GM10248 (cell line): ENCODE data around the gene PITPNC1.
"Not testable (repeated sequence)": the region's sequence is repeated elsewhere in the genome, so short reads cannot be mapped to it uniquely, and the experiment has no call there.

Experiments
- CTCF ChIA-PET: fragments of 300-600 bp; sonication (Branson Sonifier 250); formaldehyde crosslinking; extraction: SDS; loops from one replicate; lab custom pipeline; 2021; ENCODE audit warnings: antibody characterized with exemption; lab: Yijun Ruan, JAX
- POLR2A ChIA-PET: fragments of 350-650 bp; sonication (Branson Sonifier 250); formaldehyde crosslinking; extraction: SDS; loops from one replicate; lab custom pipeline; 2020; ENCODE audit warnings: antibody characterized with exemption; lab: Yijun Ruan, JAX
- DNase-seq: peaks from one replicate; pipeline ENCODE4 v3.0.0; 2012; ENCODE audit errors: extremely low spot score
- CTCF ChIP-seq: IDR thresholded peaks from 2 replicates; pipeline ENCODE4 v1.5.1; 2012; ENCODE audit warnings: mild to moderate bottlenecking, low read depth; ENCODE audit errors: extremely low read depth, missing control alignments, control extremely low read depth

PITPNC1 gene

DNA sequence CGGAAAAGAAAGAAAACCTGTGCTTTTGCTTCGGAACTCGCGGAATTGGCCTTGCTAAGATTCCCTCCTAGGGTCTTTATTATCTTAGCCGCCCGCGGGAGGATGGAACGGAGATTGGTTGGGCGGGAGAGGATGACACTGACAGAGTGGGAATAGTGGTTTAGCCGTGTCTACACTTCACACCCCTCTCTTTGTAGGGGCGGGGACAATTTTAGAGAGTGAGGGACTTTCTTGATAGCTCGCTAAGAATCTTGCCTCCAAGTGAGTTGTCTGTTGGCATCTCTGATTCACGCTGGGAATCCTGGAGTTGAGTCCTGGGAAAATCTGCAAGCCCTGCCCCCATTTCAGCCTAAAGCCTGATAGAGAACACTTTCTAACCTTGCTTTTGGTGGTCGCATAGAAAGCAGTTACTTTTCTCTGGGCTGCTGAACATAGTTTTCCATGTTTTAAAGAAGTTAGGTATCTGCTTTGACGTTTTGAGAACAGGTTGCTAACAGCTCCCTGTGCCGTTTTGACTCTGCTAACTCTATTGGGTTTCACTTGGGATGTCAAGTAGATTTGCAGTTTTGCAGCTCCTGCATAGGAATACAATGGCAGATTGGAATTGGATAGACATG, 341.4 kb downstream of the PITPNC1 start:
- ChIA-PET CTCF (interaction anchor here (0.7 to 2.0 kb wide), 10 partner anchors 9 to 106 kb away, joined by 3 to 13 read pairs (median 4); no protein-coding TSS in a partner anchor), POLR2A (interaction anchor here (0.9 kb wide), 1 partner anchor 61 kb away, joined by 10 read pairs; no protein-coding TSS in a partner anchor)
- no peak for TF ChIP-seq CTCF
- peak; percentile 46 for DNase-seq

DNA sequence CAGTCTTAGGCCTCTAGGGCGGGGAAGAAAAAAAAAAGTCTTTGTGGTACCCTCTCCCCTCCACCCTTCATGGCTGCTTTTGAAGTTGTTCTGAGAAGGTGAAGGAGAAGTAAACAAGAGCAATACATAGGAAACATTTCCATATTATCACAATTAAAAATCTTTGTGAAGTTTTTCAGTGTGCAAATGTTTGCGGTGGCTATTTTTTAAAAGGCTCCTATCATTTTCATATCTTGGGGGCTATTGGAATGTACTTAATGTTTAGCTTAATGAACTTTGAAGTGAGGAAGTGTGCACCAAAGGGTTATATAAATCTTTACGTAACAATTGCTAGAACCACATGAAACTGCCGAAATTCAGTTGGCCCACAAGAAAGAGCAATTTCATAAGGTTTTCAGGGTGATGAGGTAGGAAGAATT, 348.3 kb downstream of the PITPNC1 start:
- TF ChIP-seq CTCF: no peak
- ChIA-PET POLR2A (no interaction called here), CTCF (interaction anchor here (1.3 kb wide), 1 partner anchor 8 kb away, joined by 3 read pairs; no protein-coding TSS in a partner anchor)
- no peak for DNase-seq

DNA sequence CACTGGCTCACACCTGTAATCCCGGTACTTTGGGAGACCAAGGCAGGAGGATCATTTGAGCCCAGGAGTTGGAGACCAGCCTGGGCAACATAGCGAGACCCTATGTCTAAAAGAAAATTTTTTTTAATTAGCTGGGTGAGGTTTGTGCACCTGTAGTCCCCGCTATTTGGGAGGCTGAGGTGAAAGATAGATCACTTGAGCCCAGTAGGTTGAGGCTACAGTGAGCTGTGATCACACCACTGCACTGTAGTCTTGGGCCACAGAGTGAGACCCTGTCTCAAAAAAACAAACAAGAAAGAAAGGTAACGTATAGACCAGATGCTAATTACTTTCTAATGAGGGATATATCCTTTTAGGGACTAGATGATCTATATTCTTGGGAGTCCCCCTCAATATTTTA, 348.7 kb downstream of the PITPNC1 start:
- POLR2A ChIA-PET: no interaction called here
- TF ChIP-seq CTCF: no peak
- CTCF ChIA-PET: interaction anchor here (1.1 to 1.3 kb wide), 2 partner anchors 9 to 74 kb away, joined by 3 read pairs; no protein-coding TSS in a partner anchor
- no peak for DNase-seq

GRCh38 chr17:67727152-67728039, 350.3 kb downstream of the PITPNC1 start:
- POLR2A ChIA-PET: interaction anchor here (0.6 kb wide), 1 partner anchor 1578 kb away, joined by 5 read pairs; no protein-coding TSS in a partner anchor
- not testable (repeated sequence) for DNase-seq
- CTCF ChIA-PET: interaction anchor here (1.3 to 1.6 kb wide), 2 partner anchors 9 to 10 kb away, joined by 4 read pairs; partner anchors contain the start of gene NOL11

- TF ChIP-seq CTCF: no peak
- ChIA-PET POLR2A (no interaction called here), CTCF (interaction anchor here (0.8 to 1.1 kb wide), 3 partner anchors 9 to 16 kb away, joined by 3 to 5 read pairs (median 4); no protein-coding TSS in a partner anchor)
- DNase-seq: no peak
These were observed 352.8 kb downstream of the PITPNC1 start for GRCh38 chr17:67729903-67730302.

- ChIA-PET CTCF (interaction anchor here (1.0 kb wide), 1 partner anchor 15 kb away, joined by 3 read pairs; no protein-coding TSS in a partner anchor), POLR2A (no interaction called here)
- TF ChIP-seq CTCF: no peak
- no peak for DNase-seq
These were observed 353.6 kb downstream of the PITPNC1 start for GRCh38 chr17:67730731-67731130.

DNA sequence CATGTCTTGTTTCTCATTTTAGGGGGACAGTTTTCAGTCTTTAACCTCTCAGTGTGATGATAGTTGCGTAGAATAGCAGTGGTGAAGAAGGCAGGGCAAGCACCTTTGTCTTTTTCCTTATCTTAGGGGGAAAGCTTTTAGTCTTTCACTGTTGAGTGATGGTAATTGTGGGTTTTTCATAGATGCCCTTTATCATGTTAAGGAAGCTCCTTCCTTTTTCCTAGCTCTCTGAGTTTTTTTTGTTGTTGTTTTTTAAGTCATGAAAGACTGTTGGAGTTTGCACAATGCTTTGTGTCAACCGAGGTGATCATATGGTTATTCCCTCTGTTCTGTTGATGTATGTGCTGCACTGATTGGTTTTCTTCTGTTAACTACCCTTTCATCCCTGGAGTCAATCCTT, 356.4 kb downstream of the PITPNC1 start:
- ChIA-PET POLR2A (no interaction called here), CTCF (interaction anchor here (1.6 kb wide), 1 partner anchor 15 kb away, joined by 4 read pairs; no protein-coding TSS in a partner anchor)
- TF ChIP-seq CTCF: no peak
- DNase-seq: no peak
